GM19193 (cell line): ENCODE measurements around the gene PAPPA2.

Experiments
- POLR2A ChIP-seq: IDR thresholded peaks from 4 replicates; pipeline ENCODE4 v1.6.1; 2011; ENCODE audit not compliant: insufficient read depth, insufficient read length; ENCODE audit errors: extremely low read depth

The PAPPA2 gene

DNA sequence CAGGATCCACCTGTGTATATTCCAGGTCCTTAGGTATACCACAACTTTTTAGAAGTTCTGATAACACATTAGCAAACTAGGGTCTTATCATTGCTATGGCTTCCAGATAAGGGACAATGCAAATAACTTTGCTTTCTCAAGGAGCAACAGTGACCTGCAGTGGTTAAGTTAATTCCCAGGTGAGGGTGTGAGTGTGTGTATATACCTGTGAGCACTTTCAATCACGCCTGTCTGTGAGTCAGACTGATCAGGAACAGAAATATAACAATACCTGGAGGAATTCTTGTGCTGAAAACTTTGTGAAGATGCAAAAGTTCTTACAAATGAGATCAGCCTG is 317.0 kb downstream of the PAPPA2 start:
- no peak for TF ChIP-seq POLR2A

DNA sequence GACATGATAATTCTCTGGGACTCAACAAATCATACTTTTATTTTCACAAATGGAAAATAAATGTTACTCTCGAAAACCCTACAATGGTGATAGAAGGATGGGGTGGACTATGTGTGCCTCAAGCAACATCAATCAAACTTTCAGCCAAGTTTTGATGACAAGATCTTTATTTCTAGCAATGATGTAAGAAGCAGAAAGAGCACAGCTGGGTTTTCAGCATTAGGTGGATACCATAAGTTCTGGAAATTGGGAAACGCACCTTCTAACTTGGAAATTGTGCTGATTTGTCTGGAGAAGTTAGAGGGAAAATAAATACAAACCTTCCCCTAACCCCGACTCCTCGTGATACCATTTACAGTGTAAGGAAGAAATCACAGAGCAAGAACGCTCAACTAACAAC is 320.3 kb downstream of the PAPPA2 start:
- TF ChIP-seq POLR2A: no peak

DNA sequence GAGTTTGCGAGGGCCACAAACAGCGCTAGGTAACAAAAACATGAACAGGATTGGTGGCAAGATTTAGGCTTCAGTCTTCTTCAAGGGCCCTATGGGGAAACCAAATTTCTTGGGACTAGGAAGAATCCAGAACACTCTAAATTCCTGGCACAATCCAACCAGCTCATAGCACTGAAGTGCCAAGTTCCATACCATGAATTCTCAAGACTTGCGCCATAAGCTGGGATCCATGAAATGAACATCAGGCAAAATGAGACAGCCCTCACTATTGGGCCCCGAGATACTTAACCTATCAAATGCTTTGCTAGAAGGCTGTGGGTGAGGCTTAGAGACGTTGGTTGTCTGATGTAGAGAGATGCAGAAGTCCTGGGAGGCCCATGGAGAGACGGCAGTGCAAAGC is 322.1 kb downstream of the PAPPA2 start:
- TF ChIP-seq POLR2A: no peak

DNA sequence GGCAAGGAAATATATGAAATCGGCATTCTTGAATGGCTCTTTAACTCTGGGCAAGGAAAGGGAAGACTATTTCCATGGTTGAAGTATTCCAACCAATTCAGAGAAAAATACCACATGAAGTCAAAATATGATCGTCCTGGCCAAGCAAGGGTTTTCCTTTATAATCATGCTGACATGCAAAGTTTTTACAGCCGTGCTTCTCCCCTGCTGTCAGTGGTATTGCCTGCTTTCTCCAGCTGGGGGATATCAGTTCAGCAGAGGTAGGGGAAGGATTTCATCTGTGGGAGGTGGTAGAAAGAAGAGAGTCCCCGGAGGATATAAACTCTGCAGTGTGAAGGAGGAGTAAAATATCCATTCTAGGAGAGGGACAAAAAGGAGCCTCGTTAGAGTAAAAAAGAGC is 322.8 kb downstream of the PAPPA2 start:
- TF ChIP-seq POLR2A: no peak

DNA sequence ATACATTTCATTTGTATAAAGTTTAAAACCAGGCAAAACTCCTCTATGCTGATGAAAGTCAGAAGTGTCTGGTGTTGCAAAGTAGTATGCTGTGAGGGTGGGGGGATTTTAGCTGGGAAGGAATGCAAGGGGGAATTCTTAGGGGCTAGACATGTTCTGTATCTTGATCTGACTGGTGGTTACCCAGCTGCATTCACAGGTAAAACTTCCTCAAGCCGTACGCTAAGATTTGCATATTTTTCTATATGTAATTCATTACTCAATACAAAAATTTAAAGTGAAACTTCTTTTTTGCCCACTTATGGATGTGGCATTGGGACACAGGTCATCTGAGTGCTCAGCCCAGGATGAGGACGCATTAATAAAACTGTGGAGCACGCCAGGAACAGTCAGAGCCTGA is 323.3 kb downstream of the PAPPA2 start:
- TF ChIP-seq POLR2A: no peak

DNA sequence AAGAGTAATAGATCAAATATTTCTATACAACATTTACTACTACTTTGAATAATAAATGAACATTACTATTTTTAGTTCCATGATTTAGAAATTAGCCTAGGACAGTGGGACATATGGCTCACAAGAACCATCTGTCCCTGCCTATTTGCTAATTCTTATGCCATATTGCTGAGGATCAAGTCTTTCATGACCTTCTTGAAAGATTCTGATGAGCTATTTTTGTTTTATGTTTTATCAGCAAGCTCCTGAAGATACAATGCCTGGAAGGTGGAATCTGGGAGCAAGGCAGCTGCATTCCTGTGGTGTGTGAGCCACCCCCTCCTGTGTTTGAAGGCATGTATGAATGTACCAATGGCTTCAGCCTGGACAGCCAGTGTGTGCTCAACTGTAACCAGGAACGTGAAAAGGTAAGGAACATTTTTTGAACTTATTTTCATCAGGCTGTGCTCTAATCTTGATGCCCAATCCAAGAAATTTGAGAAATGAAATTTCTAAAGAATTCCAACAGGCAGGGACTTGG is 326.7 kb downstream of the PAPPA2 start:
- TF ChIP-seq POLR2A: no peak

DNA sequence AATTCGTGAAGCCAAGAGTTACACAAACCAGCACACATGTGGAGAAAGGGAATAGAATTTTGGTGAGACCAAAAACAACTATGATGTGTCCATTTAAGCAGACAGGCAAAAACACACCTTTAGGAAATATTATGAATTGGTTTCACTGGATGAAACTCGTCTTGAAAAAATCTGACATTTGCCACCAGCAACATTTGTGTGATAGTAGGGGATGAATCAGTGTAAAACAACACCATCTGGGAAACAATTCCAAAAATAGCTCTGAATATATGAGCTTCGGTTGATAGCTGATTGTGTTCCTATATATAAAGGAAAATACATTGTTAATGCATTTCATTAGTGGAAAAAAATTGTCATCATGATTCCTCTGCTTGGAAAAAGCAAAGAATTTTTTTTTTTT is 327.8 kb downstream of the PAPPA2 start:
- TF ChIP-seq POLR2A: no peak

DNA sequence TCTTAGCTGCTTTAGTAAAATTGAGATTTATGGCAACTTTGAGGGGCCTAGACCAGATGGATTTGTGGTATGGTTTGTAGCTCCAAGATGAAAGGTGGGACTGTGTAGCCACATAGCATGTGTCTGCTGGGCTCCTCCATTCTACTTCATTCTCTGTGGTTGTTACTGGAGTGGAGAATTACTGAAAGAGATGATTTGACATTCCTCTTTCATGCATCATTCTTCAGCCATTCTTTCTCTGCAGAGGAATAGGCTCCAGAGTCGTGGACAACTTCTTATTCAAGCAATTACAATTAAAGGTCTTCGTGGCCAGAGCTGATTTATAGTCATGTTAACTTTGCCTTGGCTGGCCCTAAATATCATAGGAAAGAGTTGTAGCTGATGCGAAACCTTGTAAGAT is 328.9 kb downstream of the PAPPA2 start:
- no peak for TF ChIP-seq POLR2A

DNA sequence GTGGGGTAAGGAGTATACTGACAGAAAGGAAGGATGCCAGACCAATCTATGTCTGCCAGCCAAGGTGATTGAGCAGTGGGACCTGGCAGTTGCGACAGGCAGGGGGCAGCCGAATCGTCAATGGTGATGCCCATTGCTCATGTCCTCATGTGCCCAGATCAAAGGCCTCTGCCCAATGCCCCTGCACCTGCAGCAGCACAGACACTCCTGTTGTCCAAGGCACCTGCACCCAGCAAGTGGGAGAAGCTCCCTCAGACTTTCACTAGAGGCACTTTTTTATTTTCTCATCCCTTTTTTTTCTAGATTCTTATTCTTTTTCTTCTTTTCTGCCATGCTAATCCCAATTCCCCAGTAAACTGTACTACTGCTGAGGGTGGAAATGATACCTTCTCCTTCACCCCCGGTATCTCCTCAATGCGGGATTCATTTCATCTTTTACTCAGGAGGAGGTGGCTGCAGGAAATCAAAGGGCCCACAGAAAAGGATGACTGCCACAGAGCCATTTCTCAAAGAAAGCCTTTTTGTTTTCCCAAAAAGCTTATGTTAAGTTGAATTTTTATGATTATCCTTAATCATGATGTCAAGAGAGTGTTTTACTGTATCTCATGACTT is 332.0 kb downstream of the PAPPA2 start:
- no peak for TF ChIP-seq POLR2A

DNA sequence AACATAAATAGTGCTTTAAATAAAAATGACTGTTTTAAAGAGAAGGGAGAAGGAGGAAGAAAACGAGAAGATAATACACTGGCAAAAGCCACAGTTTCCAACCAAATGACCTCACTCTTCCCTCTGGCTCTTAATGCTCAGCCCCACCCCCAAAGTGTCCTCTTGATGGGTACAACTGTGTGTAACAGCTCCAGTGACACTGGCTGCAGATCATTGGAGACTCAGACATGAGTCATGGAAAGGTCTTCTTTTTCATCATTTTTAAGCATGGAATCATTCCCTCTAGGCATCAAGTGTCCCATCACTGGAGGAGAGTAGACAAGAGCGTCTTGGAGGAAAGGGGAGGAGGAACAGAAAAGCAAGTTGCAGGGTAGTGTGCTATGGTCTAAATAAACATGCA is 333.0 kb downstream of the PAPPA2 start:
- TF ChIP-seq POLR2A: no peak

DNA sequence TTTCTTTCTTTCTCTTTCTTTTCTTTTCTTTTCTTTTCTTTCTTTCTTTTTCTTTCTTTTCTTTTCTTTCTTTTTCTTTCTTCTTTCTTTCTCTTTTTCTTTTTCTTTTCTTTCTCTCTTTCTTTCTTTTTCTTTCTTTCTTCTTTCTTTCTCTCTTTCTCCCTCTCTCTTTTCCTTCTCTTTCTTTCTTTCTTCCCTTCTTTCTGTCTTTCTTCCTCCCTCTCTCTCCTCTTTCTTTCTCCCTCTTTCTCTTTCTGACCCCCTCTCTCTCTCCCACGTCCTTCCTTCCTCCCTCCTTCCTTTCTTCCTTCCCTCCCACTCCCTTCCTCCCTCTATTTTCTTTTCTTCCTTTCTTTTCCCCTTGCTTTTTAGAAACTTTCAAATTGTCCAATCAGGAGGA is 333.6 kb downstream of the PAPPA2 start:
- TF ChIP-seq POLR2A: no peak

DNA sequence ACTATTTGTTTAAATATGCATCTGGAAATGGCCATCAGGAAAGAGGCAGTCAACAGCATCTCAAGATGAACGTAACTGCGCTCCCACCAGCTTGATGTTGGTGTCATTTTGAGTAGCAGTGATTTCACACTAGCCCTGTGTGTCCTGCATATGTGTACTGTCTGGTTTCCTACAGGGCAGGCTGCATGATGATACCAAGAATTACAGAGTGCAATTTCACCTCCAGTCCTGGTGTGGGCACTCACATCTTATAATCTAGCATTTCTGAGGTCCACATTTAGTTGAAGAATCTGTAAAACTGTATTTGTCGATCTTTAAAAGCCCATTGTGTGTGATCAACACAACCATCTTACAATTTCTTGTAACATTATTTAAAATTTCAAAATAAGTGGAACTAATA is 336.4 kb downstream of the PAPPA2 start:
- no peak for TF ChIP-seq POLR2A

DNA sequence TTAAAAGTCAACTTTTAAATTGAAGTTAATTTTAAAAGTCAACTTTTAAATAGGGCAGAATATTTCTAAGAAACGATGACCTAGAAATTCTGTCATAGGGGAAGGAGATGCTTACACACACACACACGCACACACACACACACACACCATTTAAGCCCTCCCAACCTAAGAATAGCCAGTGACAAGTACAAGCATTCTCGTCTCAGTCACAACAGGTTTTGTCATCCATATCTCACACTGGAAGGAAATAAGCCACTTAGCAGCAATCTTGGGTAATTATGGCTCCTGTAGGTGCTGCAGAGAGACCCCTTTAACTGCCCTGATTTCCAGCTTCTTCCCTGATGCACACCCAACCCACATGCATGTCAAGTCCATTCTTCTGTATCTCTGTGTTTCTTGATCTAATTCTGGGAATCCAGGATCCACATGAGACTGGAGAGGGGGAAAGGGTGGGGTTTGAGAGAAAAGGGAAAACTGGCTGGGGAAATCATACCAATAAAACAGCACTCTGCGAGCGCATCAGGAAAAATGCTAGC is 338.1 kb downstream of the PAPPA2 start:
- TF ChIP-seq POLR2A: no peak

DNA sequence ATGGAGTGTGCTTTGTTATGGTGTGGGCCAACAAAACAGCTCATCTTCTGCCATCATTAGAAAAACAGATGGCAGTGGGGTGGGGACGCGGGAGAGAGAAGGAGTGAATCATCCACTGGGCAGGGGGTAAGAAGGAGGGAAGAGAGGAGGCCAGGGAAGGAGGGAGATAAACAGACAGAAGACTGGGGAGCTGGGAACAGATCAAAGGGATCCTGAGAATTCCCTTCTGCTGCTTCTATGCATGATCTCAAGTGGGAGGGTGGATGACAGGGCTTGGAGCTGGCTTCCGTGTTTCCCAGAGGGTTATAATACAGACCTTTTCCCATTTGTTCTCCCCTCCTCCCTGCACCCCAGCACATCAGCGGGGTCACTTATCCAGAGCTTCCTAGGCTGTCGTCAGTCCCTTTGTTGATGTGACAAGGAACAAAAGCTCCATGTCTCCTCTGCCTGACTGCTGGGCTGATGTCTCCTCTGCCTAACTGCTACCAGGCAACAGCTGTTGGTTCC is 338.6 kb downstream of the PAPPA2 start:
- no peak for TF ChIP-seq POLR2A

DNA sequence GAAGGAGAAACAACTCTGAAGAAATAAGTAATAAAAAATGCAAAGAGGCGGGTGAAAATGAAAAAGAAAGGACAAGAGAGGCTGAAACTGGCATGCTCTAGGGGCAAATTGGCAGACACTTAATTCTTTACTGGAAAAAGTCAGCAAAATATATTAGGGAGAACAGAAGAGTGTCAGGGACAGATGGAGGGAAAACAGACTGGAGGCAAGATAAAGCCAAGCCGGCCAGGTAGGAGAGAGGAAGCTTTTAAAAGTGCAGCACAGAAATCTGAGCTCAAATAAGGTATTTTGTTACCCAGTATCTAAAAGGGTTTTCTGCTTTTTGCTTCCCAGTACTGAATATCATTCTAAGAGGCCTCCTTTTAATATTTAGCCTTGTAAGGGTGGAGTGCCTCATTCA is 339.3 kb downstream of the PAPPA2 start:
- no peak for TF ChIP-seq POLR2A

DNA sequence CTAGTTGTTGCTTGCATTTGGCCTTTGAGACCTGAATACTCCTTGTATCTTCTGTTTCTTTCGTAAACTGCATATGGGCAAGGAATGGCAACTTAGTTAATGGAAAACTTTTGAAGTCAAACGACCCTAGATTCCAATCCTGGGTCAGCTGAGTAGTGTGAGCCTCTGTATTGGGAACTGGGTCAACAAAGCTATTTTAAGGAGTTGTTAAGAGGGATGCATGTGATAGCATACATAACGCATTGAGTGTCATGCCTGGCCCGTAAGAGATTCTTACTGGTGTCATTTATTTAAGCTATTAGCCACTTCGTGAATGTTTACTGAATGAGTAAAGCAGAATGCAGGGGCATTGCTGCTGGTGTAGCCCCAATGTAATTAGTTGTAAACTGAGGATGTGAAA is 340.1 kb downstream of the PAPPA2 start:
- no peak for TF ChIP-seq POLR2A

DNA sequence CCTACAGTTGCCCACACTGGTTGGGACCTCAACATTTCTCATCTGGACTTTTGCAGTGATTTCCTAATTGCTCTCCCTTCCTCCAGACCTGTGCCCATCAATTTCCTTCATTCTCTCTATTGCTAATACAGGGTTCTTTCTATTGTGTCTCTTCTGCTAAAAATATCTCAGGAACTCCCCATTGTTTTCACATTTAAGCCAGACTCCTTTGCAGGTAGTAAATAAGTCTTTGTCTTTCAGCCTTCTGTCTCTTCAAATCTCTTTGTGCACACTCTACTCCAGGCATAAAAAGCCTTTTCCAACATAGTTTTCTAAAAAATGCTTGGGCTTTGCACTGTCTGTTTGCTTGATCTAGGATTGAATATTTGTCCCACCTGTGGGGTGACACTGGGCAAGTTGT is 340.6 kb downstream of the PAPPA2 start:
- TF ChIP-seq POLR2A: no peak

DNA sequence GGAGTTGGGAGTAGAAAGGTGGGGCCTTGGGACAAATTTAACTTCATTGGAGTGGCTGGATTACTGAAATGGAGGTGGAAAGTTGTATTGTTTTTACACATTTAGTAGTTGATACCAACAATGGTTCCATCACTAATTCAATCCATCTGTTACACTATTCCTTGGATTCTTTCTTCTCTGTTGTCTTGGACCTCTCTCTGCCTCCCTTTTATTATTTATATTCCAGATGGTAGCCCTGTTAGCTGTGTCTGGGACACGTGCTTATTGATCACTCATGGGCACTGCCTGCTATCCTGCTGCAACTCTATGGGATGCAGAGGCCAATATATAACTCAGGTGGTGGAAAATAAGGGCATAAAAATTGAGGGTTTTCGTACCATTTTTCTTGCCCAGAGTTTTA is 346.3 kb downstream of the PAPPA2 start:
- TF ChIP-seq POLR2A: no peak
